SU-DHL-6 (cell line): ENCODE results near the gene GABRA5.

ENCODE experiments used
- EZH2phosphoT487 ChIP-seq: fragments of 200-600 bp; sonication (generic), shearing (Covaris generic); conservative IDR thresholded peaks from 2 replicates; pipeline ENCODE4 v1.6.1; 2018; ENCODE audit warnings: mild to moderate bottlenecking, antibody characterized with exemption, low read length, moderate library complexity, mixed read lengths
- TF ChIP-seq, protein P1 (sequence below): fragments of 200-600 bp; sonication (generic); IDR thresholded peaks from one replicate; pipeline ENCODE4 v1.5.1; 2017; ENCODE audit warnings: antibody characterized with exemption, mild to moderate bottlenecking, low read length, moderate library complexity; ENCODE audit not compliant: insufficient read depth, poor library complexity, severe bottlenecking

DNA sequence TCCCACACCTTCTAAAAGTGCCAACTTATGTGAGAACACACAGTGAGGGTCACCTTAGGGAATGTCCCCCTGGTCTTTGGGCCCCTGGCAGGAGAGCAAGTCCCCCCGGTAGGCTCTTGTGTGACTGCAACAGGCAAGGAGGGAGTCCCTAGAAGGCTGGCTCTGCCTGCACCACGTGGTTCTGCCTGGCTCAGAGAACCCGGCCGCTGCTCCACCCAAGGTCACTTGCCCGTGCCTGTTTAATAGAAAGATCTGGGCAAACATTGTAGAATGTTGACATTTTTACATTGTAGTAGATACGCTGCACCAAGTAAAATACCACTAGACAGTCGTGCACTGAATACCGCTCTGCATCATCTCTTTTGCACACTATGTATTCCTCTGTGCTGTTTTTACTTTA, 21.9 kb downstream of the GABRA5 start:
- TF ChIP-seq EZH2phosphoT487: no peak
- TF ChIP-seq, protein P1, sequence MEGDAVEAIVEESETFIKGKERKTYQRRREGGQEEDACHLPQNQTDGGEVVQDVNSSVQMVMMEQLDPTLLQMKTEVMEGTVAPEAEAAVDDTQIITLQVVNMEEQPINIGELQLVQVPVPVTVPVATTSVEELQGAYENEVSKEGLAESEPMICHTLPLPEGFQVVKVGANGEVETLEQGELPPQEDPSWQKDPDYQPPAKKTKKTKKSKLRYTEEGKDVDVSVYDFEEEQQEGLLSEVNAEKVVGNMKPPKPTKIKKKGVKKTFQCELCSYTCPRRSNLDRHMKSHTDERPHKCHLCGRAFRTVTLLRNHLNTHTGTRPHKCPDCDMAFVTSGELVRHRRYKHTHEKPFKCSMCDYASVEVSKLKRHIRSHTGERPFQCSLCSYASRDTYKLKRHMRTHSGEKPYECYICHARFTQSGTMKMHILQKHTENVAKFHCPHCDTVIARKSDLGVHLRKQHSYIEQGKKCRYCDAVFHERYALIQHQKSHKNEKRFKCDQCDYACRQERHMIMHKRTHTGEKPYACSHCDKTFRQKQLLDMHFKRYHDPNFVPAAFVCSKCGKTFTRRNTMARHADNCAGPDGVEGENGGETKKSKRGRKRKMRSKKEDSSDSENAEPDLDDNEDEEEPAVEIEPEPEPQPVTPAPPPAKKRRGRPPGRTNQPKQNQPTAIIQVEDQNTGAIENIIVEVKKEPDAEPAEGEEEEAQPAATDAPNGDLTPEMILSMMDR: no peak
